Gastrocnemius medialis (tissue), 4 donors: ENCODE measurements around the gene AMTN.

Source experiments
- CTCF ChIP-seq, 5 experiments: fragments of 450-650 bp in 3 of 5; fragments of 200-600 bp in 2 of 5; sonication (generic) in 2 of 5; IDR thresholded peaks in 4 of 5; conservative IDR thresholded peaks in 1 of 5; 1 replicate in 4 of 5; 2 replicates in 1 of 5; pipeline ENCODE4 v1.5.1; 2016 to 2019; ENCODE audit warnings: antibody characterized with exemption in 5 of 5, mild to moderate bottlenecking in 3 of 5, moderate library complexity in 3 of 5
- POLR2A ChIP-seq, 2 donors: fragments of 450-650 bp; IDR thresholded peaks; one replicate each; pipeline ENCODE4 v1.6.1; 2017; ENCODE audit warnings: antibody characterized with exemption in 2 of 2, mild to moderate bottlenecking in 2 of 2, moderate library complexity in 2 of 2

GRCh38 chr4:70488748-70489147 lies 29.6 kb upstream of the AMTN start:
- TF ChIP-seq CTCF (IDR thresholded peaks at IDR 0.05 in 4 of 5, conservative IDR thresholded peaks at IDR 0.05 in 1 of 5), result no peak
- no peak for TF ChIP-seq POLR2A (IDR thresholded peaks at IDR 0.05)
